B cell (primary cell): ENCODE results near the gene GLRA1. TPM values are rescaled to one million over a fixed set of nuclear protein-coding genes. Genes with fewer than 3 reads are reported as not detected.

Experiments
- ATAC-seq: fragments of 200-7000 bp; cut with Tn5 transposase; one replicate; pipeline ENCODE4 v1.10.0; 2021; ENCODE audit warnings: low read depth, mild to moderate bottlenecking, moderate number of reproducible peaks, moderate library complexity
- CTCF ChIA-PET: fragments of 350-600 bp; sonication (Branson Sonifier 250); formaldehyde crosslinking; loops from one replicate; lab custom pipeline; 2021; ENCODE audit warnings: antibody characterized with exemption, inconsistent platforms; lab: Charles Lee
- POLR2A ChIA-PET: fragments of 350-600 bp; sonication (Branson Sonifier 250); formaldehyde crosslinking; loops from one replicate; lab custom pipeline; 2021; ENCODE audit warnings: antibody characterized with exemption; lab: Charles Lee
- DNase-seq: peaks from one replicate; pipeline ENCODE4 v3.0.0; 2013
- H2AFZ ChIP-seq: 2 replicates; pipeline ENCODE4 v1.6.1; 2012; ENCODE audit warnings: mild to moderate bottlenecking, low read depth, low read length; ENCODE audit not compliant: insufficient read depth, poor library complexity, severe bottlenecking
- H3K27ac ChIP-seq, 2 donors: 1 replicate in 1 of 2; 2 replicates in 1 of 2; pipeline ENCODE4 v1.5.1; 2012 to 2013; ENCODE audit warnings: low read length in 2 of 2, mild to moderate bottlenecking in 2 of 2, moderate library complexity in 1 of 2
- H3K27me3 ChIP-seq, 4 experiments: fragments of 200-600 bp in 1 of 4; sonication (generic) in 1 of 4; replicated peaks in 1 of 4; 1 replicate in 2 of 4; 2 replicates in 2 of 4; pipeline versions ENCODE4 v1.6.1 to v1.7.0; 2013 to 2016; ENCODE audit warnings: low read length in 3 of 4, mild to moderate bottlenecking in 2 of 4, mixed read lengths in 1 of 4, moderate library complexity in 1 of 4; ENCODE audit not compliant: insufficient read depth in 4 of 4, control insufficient read depth in 3 of 4; ENCODE audit errors: control extremely low read depth in 1 of 4
- H3K36me3 ChIP-seq, 2 experiments: replicated peaks in 1 of 2; 1 replicate in 1 of 2; 2 replicates in 1 of 2; pipeline versions ENCODE4 v1.6.1 to v1.7.1; 2013; ENCODE audit warnings: low read length in 1 of 2; ENCODE audit not compliant: insufficient read depth in 2 of 2, control insufficient read depth in 1 of 2; ENCODE audit errors: control extremely low read depth in 1 of 2, extremely low read depth in 1 of 2
- H3K4me1 ChIP-seq, 2 donors: fragments of 200-600 bp in 1 of 2; sonication (generic) in 1 of 2; 1 replicate in 1 of 2; 2 replicates in 1 of 2; pipeline versions ENCODE4 v1.5.1 to v1.6.1; 2013 to 2017; ENCODE audit warnings: low read length in 2 of 2; ENCODE audit not compliant: control insufficient read depth in 2 of 2, insufficient read depth in 2 of 2
- H3K4me2 ChIP-seq: replicated peaks from 2 replicates; pipeline ENCODE3; 2012; ENCODE audit warnings: mild to moderate bottlenecking, low read depth, low read length; ENCODE audit not compliant: poor library complexity, severe bottlenecking
- H3K4me3 ChIP-seq, 5 experiments: fragments of 200-600 bp in 1 of 5; sonication (generic) in 1 of 5; 1 replicate in 3 of 5; 2 replicates in 2 of 5; pipeline versions ENCODE4 v1.5.1 to v1.7.0; 2011 to 2016; ENCODE audit warnings: low read length in 4 of 5, mild to moderate bottlenecking in 4 of 5, low read depth in 2 of 5, control low read depth in 1 of 5, moderate library complexity in 1 of 5; ENCODE audit not compliant: insufficient read depth in 1 of 5; ENCODE audit errors: control extremely low read depth in 1 of 5, extremely low read depth in 1 of 5
- H3K79me2 ChIP-seq: fragments of 200-600 bp; sonication (generic); one replicate; pipeline ENCODE4 v1.6.0; 2016; ENCODE audit warnings: low read length; ENCODE audit not compliant: control insufficient read depth, insufficient read depth
- H3K9ac ChIP-seq: fragments of 200-600 bp; sonication (generic); 2 replicates; pipeline ENCODE4 v1.6.1; 2017; ENCODE audit warnings: mild to moderate bottlenecking, low read length, moderate library complexity
- H3K9me3 ChIP-seq, 3 donors: one replicate each; pipeline versions ENCODE4 v1.6.1 to v1.7.1; 2013; ENCODE audit warnings: low read length in 2 of 3; ENCODE audit not compliant: control insufficient read depth in 2 of 3, insufficient read depth in 1 of 3; ENCODE audit errors: control extremely low read depth in 1 of 3
- H4K20me1 ChIP-seq: 2 replicates; pipeline ENCODE4 v1.6.0; 2012; ENCODE audit warnings: mild to moderate bottlenecking, low read length; ENCODE audit not compliant: insufficient read depth, control insufficient read depth, poor library complexity, severe bottlenecking
- H3K27ac Mint-ChIP-seq: one replicate; pipeline ENCODE4 v1.8.0; 2021; ENCODE audit warnings: mixed read lengths
- H3K27me3 Mint-ChIP-seq: one replicate; pipeline ENCODE4 v1.8.0; 2021; ENCODE audit warnings: mixed read lengths
- H3K4me1 Mint-ChIP-seq: one replicate; pipeline ENCODE4 v1.8.0; 2021; ENCODE audit warnings: mixed read lengths
- H3K4me3 Mint-ChIP-seq: one replicate; pipeline ENCODE4 v1.8.0; 2021; ENCODE audit warnings: mixed read lengths
- H3K9me3 Mint-ChIP-seq: one replicate; pipeline ENCODE4 v1.8.0; 2022; ENCODE audit warnings: mixed read lengths; ENCODE audit not compliant: insufficient read depth
- CTCF ChIP-seq: fragments of 200-600 bp; IDR thresholded peaks from one replicate; pipeline ENCODE4 v1.8.0; 2022; ENCODE audit warnings: antibody characterized with exemption, mild to moderate bottlenecking
- EZH2 ChIP-seq: IDR thresholded peaks from 2 replicates; pipeline ENCODE4 v1.6.1; 2012; ENCODE audit warnings: borderline replicate concordance, low read depth, mild to moderate bottlenecking, moderate library complexity, low read length; ENCODE audit not compliant: insufficient read depth, poor library complexity, severe bottlenecking
- WGBS: methylation state at CpG from one replicate; pipeline ENCODE4 v1.1.5; 2013; ENCODE audit warnings: missing lambda C conversion rate; ENCODE audit not compliant: insufficient coverage; 5-methylcytosine and 5-hydroxymethylcytosine counted together
- intact Hi-C: fragments of 100-400 bp; cut with micrococcal nuclease; formaldehyde crosslinking; loops from one replicate; pipeline ENCODE4 v1.10.0; 2022
- polyA plus RNA-seq: library from polyadenylated mRNA; depleted of rRNA; stranded (reverse); fragments of >200 nt; gene quantifications from 2 replicates; pipeline ENCODE4 v1.2.3, GENCODE V29; 2012
- total RNA-seq, 2 donors: library from RNA; stranded (reverse); fragments of 120-200 nt in 1 of 2; gene quantifications; 1 replicate in 1 of 2; 2 replicates in 1 of 2; pipeline versions ENCODE4 v1.2.3 to v1.2.4, GENCODE V29; 2013 to 2022

The GLRA1 gene
- total and polyA plus RNA-seq, 2 donors (not counting 1 experiment from before 2014, with no cell fraction given), result not detected

GRCh38 chr5:151872701-151873100 lies 52.0 kb downstream of the GLRA1 start:
- Histone ChIP-seq H3K9me3 (no peaks in the 10 kb centered on the region), H4K20me1 (no peaks in the 10 kb centered on the region), H3K27ac (no peak overlapping the region), H3K9ac (no peak overlapping the region), H3K4me3 (no peak overlapping the region), H3K4me1 (no peaks in the 10 kb centered on the region), H3K4me2 (no peak overlapping the region), H3K79me2 (no peaks in the 10 kb centered on the region), H2AFZ (no peak overlapping the region), H3K27me3 (no peaks in the 10 kb centered on the region), H3K36me3 (no peaks in the 10 kb centered on the region)
- no CpG with 5 or more reads among the region's 3 CpGs for whole genome bisulfite sequencing
- Mint-ChIP-seq H3K27me3 (no peaks in the 10 kb centered on the region), H3K4me1 (no peaks in the 10 kb centered on the region), H3K27ac (no peak overlapping the region), H3K9me3 (peaks cover under 1% of the 10 kb centered on the region), H3K4me3 (no peak overlapping the region)
- CTCF ChIA-PET, result no interaction called here
- intact Hi-C loops, result no loop called here
- TF ChIP-seq EZH2, result no peak
- TF ChIP-seq CTCF, result no peak
- POLR2A ChIA-PET, result no interaction called here
- ATAC-seq (no peak), DNase-seq (no peak)

GRCh38 chr5:151870820-151871219 lies 53.8 kb downstream of the GLRA1 start:
- Mint-ChIP-seq H3K4me1 (no peaks in the 10 kb centered on the region), H3K4me3 (no peak overlapping the region), H3K27me3 (no peaks in the 10 kb centered on the region), H3K27ac (no peak overlapping the region), H3K9me3 (no peaks in the 10 kb centered on the region)
- intact Hi-C loops, result no loop called here
- Histone ChIP-seq H3K9ac (no peak overlapping the region), H2AFZ (no peak overlapping the region), H3K4me2 (no peak overlapping the region), H3K9me3 (no peaks in the 10 kb centered on the region), H3K27ac (no peak overlapping the region), H3K36me3 (no peaks in the 10 kb centered on the region), H3K79me2 (no peaks in the 10 kb centered on the region), H3K4me1 (no peaks in the 10 kb centered on the region), H4K20me1 (no peaks in the 10 kb centered on the region), H3K27me3 (no peaks in the 10 kb centered on the region), H3K4me3 (no peak overlapping the region)
- ChIA-PET CTCF (no interaction called here), POLR2A (no interaction called here)
- DNase-seq (no peak), ATAC-seq (no peak)
- WGBS, result 67% methylated on average over 1 of the region's 3 CpGs
- no peak for TF ChIP-seq CTCF
- TF ChIP-seq EZH2, result no peak
